ENCODE results near the gene PRR5L.

The PRR5L gene

GRCh38 chr11:36360826-36361415 is 64.8 kb downstream of the PRR5L start:
- DNase-seq (ENCODE audit: low read depth), result no peak
- no peak overlapping the region for H3K4me3 ChIP-seq (ENCODE audit: control insufficient read depth, low read depth, low read length)
- TF ChIP-seq, protein P1, sequence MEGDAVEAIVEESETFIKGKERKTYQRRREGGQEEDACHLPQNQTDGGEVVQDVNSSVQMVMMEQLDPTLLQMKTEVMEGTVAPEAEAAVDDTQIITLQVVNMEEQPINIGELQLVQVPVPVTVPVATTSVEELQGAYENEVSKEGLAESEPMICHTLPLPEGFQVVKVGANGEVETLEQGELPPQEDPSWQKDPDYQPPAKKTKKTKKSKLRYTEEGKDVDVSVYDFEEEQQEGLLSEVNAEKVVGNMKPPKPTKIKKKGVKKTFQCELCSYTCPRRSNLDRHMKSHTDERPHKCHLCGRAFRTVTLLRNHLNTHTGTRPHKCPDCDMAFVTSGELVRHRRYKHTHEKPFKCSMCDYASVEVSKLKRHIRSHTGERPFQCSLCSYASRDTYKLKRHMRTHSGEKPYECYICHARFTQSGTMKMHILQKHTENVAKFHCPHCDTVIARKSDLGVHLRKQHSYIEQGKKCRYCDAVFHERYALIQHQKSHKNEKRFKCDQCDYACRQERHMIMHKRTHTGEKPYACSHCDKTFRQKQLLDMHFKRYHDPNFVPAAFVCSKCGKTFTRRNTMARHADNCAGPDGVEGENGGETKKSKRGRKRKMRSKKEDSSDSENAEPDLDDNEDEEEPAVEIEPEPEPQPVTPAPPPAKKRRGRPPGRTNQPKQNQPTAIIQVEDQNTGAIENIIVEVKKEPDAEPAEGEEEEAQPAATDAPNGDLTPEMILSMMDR (conservative IDR thresholded peaks at IDR 0.05; ENCODE audit: control insufficient read depth, insufficient read depth, low read depth, low read length), result no peak

GRCh38 chr11:36361472-36361871 is 65.4 kb downstream of the PRR5L start:
- H3K4me3 ChIP-seq (ENCODE audit: control insufficient read depth, low read depth, low read length), result no peak overlapping the region
- DNase-seq (ENCODE audit: low read depth), result no peak
- TF ChIP-seq, protein P1 (conservative IDR thresholded peaks at IDR 0.05; ENCODE audit: control insufficient read depth, insufficient read depth, low read depth, low read length), result no peak

DNA sequence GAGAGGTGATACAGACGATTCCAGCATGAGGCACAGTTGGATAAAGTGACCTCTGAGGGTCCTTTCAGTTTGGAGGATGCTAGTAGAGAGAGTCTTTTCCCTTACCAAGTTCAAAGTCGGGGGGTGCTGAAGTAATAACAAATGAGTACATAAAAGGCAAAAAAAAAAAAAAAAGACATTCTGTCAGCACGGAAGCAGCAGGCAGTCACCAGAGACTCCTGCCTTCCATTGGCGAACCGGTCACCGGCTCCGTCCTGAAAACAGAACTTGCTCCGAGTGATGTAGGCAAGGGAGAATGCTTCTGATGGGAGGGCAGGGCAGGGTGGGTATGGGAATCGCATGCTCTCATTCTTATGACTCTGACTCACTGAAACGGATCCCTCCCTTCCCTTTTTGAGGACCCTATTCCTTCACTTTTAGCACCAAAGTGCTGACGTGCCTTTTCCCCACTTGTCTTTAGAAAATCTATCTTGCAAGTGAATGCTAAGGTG is 65.9 kb downstream of the PRR5L start:
- peak; percentile 74 for DNase-seq (ENCODE audit: low read depth)
- TF ChIP-seq, protein P1 (conservative IDR thresholded peaks at IDR 0.05; ENCODE audit: control insufficient read depth, insufficient read depth, low read depth, low read length), result no peak
- H3K4me3 ChIP-seq (ENCODE audit: control insufficient read depth, low read depth, low read length), result no peak overlapping the region

- peak; percentile 31 for DNase-seq (ENCODE audit: low read depth)
- H3K4me3 ChIP-seq (ENCODE audit: control insufficient read depth, low read depth, low read length), result no peak overlapping the region
- TF ChIP-seq, protein P1 (conservative IDR thresholded peaks at IDR 0.05; ENCODE audit: control insufficient read depth, insufficient read depth, low read depth, low read length), result no peak
These were observed 66.8 kb downstream of the PRR5L start for GRCh38 chr11:36362902-36363301.

- no peak overlapping the region for H3K4me3 ChIP-seq (ENCODE audit: control insufficient read depth, low read depth, low read length)
- DNase-seq (ENCODE audit: low read depth), result no peak
- TF ChIP-seq, protein P1 (conservative IDR thresholded peaks at IDR 0.05; ENCODE audit: control insufficient read depth, insufficient read depth, low read depth, low read length), result no peak
These were observed 67.5 kb downstream of the PRR5L start for GRCh38 chr11:36363361-36364268.

GRCh38 chr11:36364551-36365325 is 68.7 kb downstream of the PRR5L start:
- no peak overlapping the region for H3K4me3 ChIP-seq (ENCODE audit: control insufficient read depth, low read depth, low read length)
- TF ChIP-seq, protein P1 (conservative IDR thresholded peaks at IDR 0.05; ENCODE audit: control insufficient read depth, insufficient read depth, low read depth, low read length), result no peak
- no peak for DNase-seq (ENCODE audit: low read depth)

Data from fibroblast of mammary gland (primary cell).